H1 (cell line): ENCODE results near the gene INHA. TPM values are rescaled to one million over a fixed set of nuclear protein-coding genes. Genes with fewer than 3 reads are reported as not detected.

Source experiments
- CTCF ChIA-PET: fragments of 300-600 bp; sonication (Branson Sonifier 250); formaldehyde crosslinking; loops from one replicate; lab custom pipeline; 2021; ENCODE audit not compliant: partially characterized antibody; lab: Charles Lee
- POLR2A ChIA-PET: fragments of 300-600 bp; sonication (Branson Sonifier 250); formaldehyde crosslinking; loops from one replicate; lab custom pipeline; 2021; ENCODE audit warnings: inconsistent platforms; ENCODE audit not compliant: partially characterized antibody; lab: Charles Lee
- DNase-seq, 2 experiments: peaks; one replicate each; pipeline versions ENCODE4 v3.0.0 to v3.0.0-alpha.2; 2010 to 2022; ENCODE audit warnings: low spot score in 2 of 2, low read depth in 1 of 2, mixed read lengths in 1 of 2
- FAIRE-seq: peaks from 2 replicates; lab custom pipeline; 2011; peaks lifted over from hg19 to GRCh38; lab: Jason Lieb, UNC
- H2AFZ ChIP-seq: 2 replicates; pipeline ENCODE4 v1.8.1; 2012; ENCODE audit warnings: low read length, inconsistent platforms
- H2AK5ac ChIP-seq: 2 replicates; pipeline ENCODE4 v1.6.1; 2013; ENCODE audit warnings: low read depth, low read length
- H2BK120ac ChIP-seq: replicated peaks from 2 replicates; pipeline ENCODE3; 2013; ENCODE audit warnings: low read depth, low read length, inconsistent platforms
- H2BK12ac ChIP-seq: 2 replicates; pipeline ENCODE4 v1.6.1; 2013; ENCODE audit warnings: low read depth, low read length
- H2BK15ac ChIP-seq: 2 replicates; pipeline ENCODE4 v1.6.1; 2013; ENCODE audit warnings: low read length
- H2BK20ac ChIP-seq: 2 replicates; pipeline ENCODE4 v1.6.1; 2013; ENCODE audit warnings: low read length
- H2BK5ac ChIP-seq: 2 replicates; pipeline ENCODE4 v1.6.1; 2013; ENCODE audit warnings: low read depth, low read length
- H3K14ac ChIP-seq: 2 replicates; pipeline ENCODE4 v1.6.1; 2013; ENCODE audit warnings: inconsistent platforms; ENCODE audit not compliant: insufficient read length
- H3K18ac ChIP-seq: 2 replicates; pipeline ENCODE4 v1.6.1; 2013; ENCODE audit warnings: low read length; ENCODE audit errors: extremely low read depth
- H3K23ac ChIP-seq: 2 replicates; pipeline ENCODE4 v1.6.1; 2013; ENCODE audit warnings: inconsistent platforms; ENCODE audit not compliant: insufficient read length
- H3K23me2 ChIP-seq: 2 replicates; pipeline ENCODE4 v1.6.1; 2013; ENCODE audit warnings: low read depth, low read length
- H3K27ac ChIP-seq: 2 replicates; pipeline ENCODE4 v1.6.1; 2011; ENCODE audit warnings: low read depth, low read length, inconsistent platforms
- H3K27me3 ChIP-seq, 4 experiments: replicated peaks in 1 of 4; 1 replicate in 1 of 4; 2 replicates in 3 of 4; pipeline versions ENCODE4 v1.6.1 to v1.8.1; 2011 to 2013; ENCODE audit warnings: low read length in 3 of 4, mild to moderate bottlenecking in 3 of 4, inconsistent platforms in 2 of 4, mixed read lengths in 2 of 4, moderate library complexity in 1 of 4; ENCODE audit not compliant: control insufficient read depth in 3 of 4, insufficient read depth in 3 of 4; ENCODE audit errors: extremely low read depth in 1 of 4
- H3K36me3 ChIP-seq, 4 experiments: 2 replicates each; pipeline versions ENCODE4 v1.6.1 to v1.8.1; 2011 to 2013; ENCODE audit warnings: mild to moderate bottlenecking in 4 of 4, low read length in 3 of 4, moderate library complexity in 2 of 4, control low read depth in 1 of 4, inconsistent platforms in 1 of 4; ENCODE audit not compliant: insufficient read depth in 4 of 4, control insufficient read depth in 2 of 4
- H3K4ac ChIP-seq: replicated peaks from 2 replicates; pipeline ENCODE3; 2013; ENCODE audit warnings: low read length, low read depth, mixed read lengths, inconsistent platforms; ENCODE audit not compliant: insufficient read length
- H3K4me1 ChIP-seq, 4 experiments: replicated peaks in 1 of 4; 1 replicate in 1 of 4; 2 replicates in 3 of 4; pipeline versions ENCODE4 v1.6.1 to v1.8.1; 2011 to 2013; ENCODE audit warnings: low read length in 3 of 4, inconsistent platforms in 2 of 4, mixed read lengths in 1 of 4; ENCODE audit not compliant: insufficient read depth in 4 of 4, control insufficient read depth in 3 of 4
- H3K4me2 ChIP-seq, 2 experiments: 2 replicates each; pipeline versions ENCODE4 v1.6.1 to v1.8.1; 2011 to 2013; ENCODE audit warnings: low read depth in 2 of 2, low read length in 2 of 2, control low read depth in 1 of 2, inconsistent platforms in 1 of 2, mild to moderate bottlenecking in 1 of 2; ENCODE audit not compliant: insufficient read depth in 1 of 2
- H3K4me3 ChIP-seq, 4 experiments: fragments of 200-600, 300-600 bp in 1 of 4; sonication (generic), shearing (Covaris generic), sonication (Bioruptor Twin) in 1 of 4; 2 replicates each; pipeline versions ENCODE4 v1.5.1 to v1.8.1; 2011 to 2016; ENCODE audit warnings: low read length in 4 of 4, low read depth in 3 of 4, control low read depth in 2 of 4, inconsistent platforms in 2 of 4, mild to moderate bottlenecking in 2 of 4, mixed read lengths in 1 of 4, moderate library complexity in 1 of 4; ENCODE audit not compliant: insufficient read depth in 2 of 4; ENCODE audit errors: extremely low read depth in 1 of 4
- H3K56ac ChIP-seq: replicated peaks from 2 replicates; pipeline ENCODE3; 2013; ENCODE audit warnings: low read depth, mild to moderate bottlenecking, mixed read lengths, low read length, inconsistent platforms; ENCODE audit not compliant: insufficient read length
- H3K79me1 ChIP-seq: 2 replicates; pipeline ENCODE4 v1.6.1; 2013; ENCODE audit warnings: low read depth, low read length, control low read depth
- H3K79me2 ChIP-seq, 2 experiments: 2 replicates each; pipeline versions ENCODE4 v1.6.1 to v1.8.1; 2012 to 2013; ENCODE audit warnings: low read length in 2 of 2, mild to moderate bottlenecking in 2 of 2, inconsistent platforms in 1 of 2; ENCODE audit not compliant: insufficient read depth in 2 of 2, control insufficient read depth in 1 of 2
- H3K9ac ChIP-seq, 4 experiments: replicated peaks in 1 of 4; 1 replicate in 1 of 4; 2 replicates in 3 of 4; pipeline versions ENCODE4 v1.6.1 to v1.8.1; 2011 to 2013; ENCODE audit warnings: low read depth in 3 of 4, low read length in 3 of 4, control low read depth in 2 of 4, mild to moderate bottlenecking in 2 of 4, moderate library complexity in 2 of 4, inconsistent platforms in 1 of 4; ENCODE audit errors: extremely low read depth in 1 of 4
- H3K9me3 ChIP-seq, 2 experiments: 2 replicates each; pipeline versions ENCODE4 v1.6.1 to v1.8.1; 2012 to 2013; ENCODE audit warnings: mild to moderate bottlenecking in 2 of 2, moderate library complexity in 2 of 2, control low read depth in 1 of 2, inconsistent platforms in 1 of 2, low read depth in 1 of 2, low read length in 1 of 2, mixed read lengths in 1 of 2; ENCODE audit not compliant: insufficient read depth in 2 of 2
- H4K20me1 ChIP-seq, 2 experiments: replicated peaks in 1 of 2; 2 replicates each; pipeline versions ENCODE3 to v1.8.1; 2011 to 2013; ENCODE audit warnings: inconsistent platforms in 2 of 2, low read length in 2 of 2, mild to moderate bottlenecking in 1 of 2; ENCODE audit not compliant: insufficient read depth in 2 of 2, control insufficient read depth in 1 of 2
- H4K5ac ChIP-seq: 2 replicates; pipeline ENCODE4 v1.6.1; 2013; ENCODE audit warnings: low read length, low read depth, mixed read lengths, inconsistent platforms; ENCODE audit not compliant: insufficient read length
- H4K8ac ChIP-seq: 2 replicates; pipeline ENCODE4 v1.8.0; 2013; ENCODE audit warnings: mild to moderate bottlenecking, moderate library complexity, low read length, inconsistent platforms; ENCODE audit not compliant: insufficient read depth; ENCODE audit errors: extremely low read depth
- H4K91ac ChIP-seq: replicated peaks from 2 replicates; pipeline ENCODE3; 2013; ENCODE audit warnings: low read length, mixed read lengths, inconsistent platforms; ENCODE audit not compliant: insufficient read length
- BACH1 ChIP-seq: IDR thresholded peaks from 2 replicates; pipeline ENCODE4 v1.6.1; 2012; ENCODE audit warnings: low read length, improper control_type of control experiment
- MAFK ChIP-seq: IDR thresholded peaks from 2 replicates; pipeline ENCODE4 v1.6.1; 2012; ENCODE audit warnings: low read depth, mild to moderate bottlenecking, improper control_type of control experiment, low read length
- NRF1 ChIP-seq: IDR thresholded peaks from 2 replicates; pipeline ENCODE4 v1.6.1; 2011; ENCODE audit warnings: mild to moderate bottlenecking, low read depth, low read length, improper control_type of control experiment
- RFX5 ChIP-seq: IDR thresholded peaks from 2 replicates; pipeline ENCODE4 v1.6.1; 2011; ENCODE audit warnings: low read depth, low read length, improper control_type of control experiment, borderline replicate concordance
- TEAD4 ChIP-seq: IDR thresholded peaks from 2 replicates; pipeline ENCODE4 v1.6.1; 2012; ENCODE audit warnings: low read depth, low read length, inconsistent platforms, mixed read lengths
- USF2 ChIP-seq: IDR thresholded peaks from 2 replicates; pipeline ENCODE4 v1.6.1; 2011; ENCODE audit warnings: low read length, improper control_type of control experiment
- whole genome bisulfite sequencing, 2 experiments: shearing (Covaris generic) in 1 of 2; methylation state at CpG; one replicate each; pipeline versions ENCODE4 v1.1.6 to v1.1.7; 2013 to 2015; ENCODE audit warnings: low lambda C conversion rate in 2 of 2, mixed read lengths in 2 of 2, inconsistent platforms in 1 of 2, low coverage in 1 of 2, missing lambda C conversion rate in 1 of 2; ENCODE audit not compliant: insufficient replicate concordance in 2 of 2, insufficient coverage in 1 of 2, insufficient read length in 1 of 2; ENCODE audit errors: extremely low coverage in 1 of 2, missing lambda C conversion rate in 1 of 2; 5-methylcytosine and 5-hydroxymethylcytosine counted together
- polyA plus RNA-seq, 7 experiments: library from polyadenylated mRNA; depleted of rRNA in 3 of 7; stranded (reverse) in 5 of 7; unstranded in 2 of 7; fragments of >200 nt in 5 of 7; fragments of 200-250 nt in 2 of 7; gene quantifications; 1 replicate in 5 of 7; 2 replicates in 1 of 7; 4 replicates in 1 of 7; pipeline versions ENCODE4 v1.2.1 to v1.2.3, GENCODE V29; 2011 to 2013; ENCODE audit warnings: missing spikeins in 2 of 7, mixed read lengths in 2 of 7
- total RNA-seq: library from RNA; stranded (reverse); fragmentation: NEBNext Ultra II Directional; extraction: Animal tissue kit (Norgen Biotek cat#: 25700); gene quantifications from 2 replicates; pipeline ENCODE4 v1.2.1, GENCODE V29; 2021

The INHA gene
- total and polyA plus RNA-seq, 2 of the 8 experiments (the other 6 are each of a cell fraction or from before 2014, with no cell fraction given): 0.65 to 2.7 TPM

DNA sequence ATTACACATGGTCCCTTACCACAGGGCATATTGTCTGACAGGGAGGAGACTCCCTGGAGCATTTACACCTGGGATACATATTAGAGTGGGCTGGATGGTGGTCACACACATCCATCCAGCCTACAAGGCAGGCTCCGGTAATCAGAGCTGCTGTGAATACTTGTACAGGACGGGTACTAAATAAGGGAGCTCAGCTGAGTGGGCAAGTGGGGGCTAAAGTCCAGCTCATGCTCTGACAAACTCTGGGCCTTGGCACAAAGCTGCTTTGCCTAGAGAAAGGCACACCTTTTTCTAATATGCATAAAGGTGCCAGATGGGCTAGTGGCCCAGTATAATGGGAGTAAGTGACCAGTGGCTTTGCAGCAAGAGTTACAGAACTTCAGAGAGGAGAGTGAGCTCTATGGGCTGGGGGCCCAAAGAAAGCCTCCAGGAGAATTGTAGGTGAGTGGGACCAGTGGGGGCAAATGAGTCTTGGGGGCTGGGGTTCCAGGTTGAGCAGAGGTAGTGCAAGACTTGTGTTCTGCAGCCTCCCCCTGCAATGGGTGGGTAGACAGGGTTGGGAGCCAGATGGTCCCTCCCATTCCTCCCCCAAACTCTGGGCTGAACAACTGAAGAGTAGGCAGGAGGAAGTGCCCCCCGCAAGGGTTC is 26.7 kb upstream of the INHA start:
- peaks cover 13 to 21% of the 10 kb centered on the region in 2 experiments for H4K20me1 ChIP-seq
- H2AK5ac ChIP-seq: no peak overlapping the region
- no peak overlapping the region for H3K56ac ChIP-seq
- peaks cover 4% of the 10 kb centered on the region; the same call in 1 of the 2 replicates for H3K79me1 ChIP-seq
- H3K18ac ChIP-seq: no peak overlapping the region
- peaks cover 2 to 13% (median 7%) of the 10 kb centered on the region in 4 experiments; a peak in 6 of 7 replicates for H3K4me1 ChIP-seq
- H3K14ac ChIP-seq: no peak overlapping the region
- H2AFZ ChIP-seq: no peak overlapping the region
- no peak overlapping the region for H2BK15ac ChIP-seq
- H4K5ac ChIP-seq: no peak overlapping the region
- H4K8ac ChIP-seq: no peak overlapping the region
- no peak overlapping the region for H3K4me3 ChIP-seq
- no peak overlapping the region; a peak in 1 of 4 replicates for H3K4me2 ChIP-seq
- H2BK120ac ChIP-seq: no peak overlapping the region
- DNase-seq: no peak
- no peak overlapping the region for H2BK5ac ChIP-seq
- peaks cover 14% of the 10 kb centered on the region; the same call in 1 of the 2 replicates for H3K23me2 ChIP-seq
- peaks cover 0 to 6% of the 10 kb centered on the region in 2 experiments; a peak in 1 of 4 replicates for H3K79me2 ChIP-seq
- WGBS, 2 experiments: 77% methylated on average over 3 of the region's 3 CpGs; no CpG with 5 or more reads in 1 of the 2 experiments
- H4K91ac ChIP-seq: no peak overlapping the region
- H3K36me3 ChIP-seq: peaks cover 3 to 7% (median 5%) of the 10 kb centered on the region in 4 experiments; a peak in 6 of 8 replicates
- peaks cover 0 to 5% (median 0%) of the 10 kb centered on the region in 4 experiments; a peak in 3 of 7 replicates for H3K27me3 ChIP-seq
- no peak overlapping the region for H3K9ac ChIP-seq
- ChIA-PET POLR2A (interaction anchor here (0.9 to 3.3 kb wide), 9 partner anchors 8 to 69 kb away, joined by 3 to 44 read pairs (median 5); partner anchors contain the start of gene STK11IP), CTCF (interaction anchor here (0.8 to 113.1 kb wide), 8 partner anchors 15 to 87 kb away, joined by 3 to 7248 read pairs (median 14); partner anchors contain the start of genes DES, GMPPA, INHA and OBSL1)
- H3K4ac ChIP-seq: no peak overlapping the region
- H2BK12ac ChIP-seq: no peak overlapping the region
- FAIRE-seq: no peak
- no peak overlapping the region for H3K27ac ChIP-seq
- H3K23ac ChIP-seq: no peak overlapping the region
- H3K9me3 ChIP-seq: no peaks in the 10 kb centered on the region
- no peak overlapping the region for H2BK20ac ChIP-seq
- TF ChIP-seq BACH1 (no peak), TEAD4 (no peak), USF2 (no peak), RFX5 (no peak), MAFK (no peak), NRF1 (no peak)
